ENCODE measurements around the gene CERT1. TPM values are rescaled to one million over a fixed set of nuclear protein-coding genes. Genes with fewer than 3 reads are reported as not detected.
"Not testable (repeated sequence)": the region's sequence is repeated elsewhere in the genome, so short reads cannot be mapped to it uniquely, and the experiment has no call there.

Gene CERT1
- polyA plus RNA-seq, 3 donors: 59.5 to 68.4 (median 60.6) TPM

DNA sequence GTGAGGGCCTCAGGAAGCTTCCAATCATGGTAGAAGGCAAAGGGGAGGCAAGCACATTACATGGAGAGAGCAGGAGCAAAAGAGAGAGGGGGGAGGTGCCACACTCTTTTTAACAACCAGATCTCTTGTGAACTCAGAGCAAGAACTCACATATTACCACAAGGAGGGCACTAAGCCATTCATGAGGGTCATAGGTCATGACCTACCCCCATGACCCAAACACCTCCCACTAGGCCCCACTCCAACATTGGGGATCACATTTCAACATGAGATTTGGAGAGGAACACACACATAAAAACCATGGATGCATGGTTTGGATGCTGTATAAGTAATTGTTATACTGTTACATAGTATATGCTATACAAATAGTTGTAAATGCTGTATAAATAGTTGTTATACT is 17.8 kb upstream of the CERT1 start:
- no peak for DNase-seq (ENCODE audit: extremely low read depth in 1 of 11, low read depth in 9 of 11, low spot score in 4 of 11)

DNA sequence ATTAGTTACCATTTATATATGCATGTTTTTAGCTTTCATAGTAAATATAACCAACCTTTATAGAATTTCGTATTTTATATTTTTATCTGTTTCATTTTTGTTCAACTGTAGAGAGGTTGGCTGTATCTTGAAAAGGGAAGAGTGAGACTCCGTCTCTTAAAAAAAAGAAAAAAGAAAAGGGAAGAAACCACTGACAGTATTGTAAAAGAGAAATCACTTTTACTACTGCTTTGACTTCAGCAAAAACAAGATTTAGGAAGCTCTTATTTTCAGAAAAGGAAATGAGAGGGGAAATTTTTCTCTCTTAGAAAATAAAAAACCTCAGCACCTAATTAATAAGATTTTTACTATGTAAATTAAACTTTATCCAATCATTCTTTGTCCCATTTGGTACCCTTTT is 14.6 kb upstream of the CERT1 start:
- no peak for DNase-seq (ENCODE audit: extremely low read depth in 1 of 11, low read depth in 9 of 11, low spot score in 4 of 11)

DNA sequence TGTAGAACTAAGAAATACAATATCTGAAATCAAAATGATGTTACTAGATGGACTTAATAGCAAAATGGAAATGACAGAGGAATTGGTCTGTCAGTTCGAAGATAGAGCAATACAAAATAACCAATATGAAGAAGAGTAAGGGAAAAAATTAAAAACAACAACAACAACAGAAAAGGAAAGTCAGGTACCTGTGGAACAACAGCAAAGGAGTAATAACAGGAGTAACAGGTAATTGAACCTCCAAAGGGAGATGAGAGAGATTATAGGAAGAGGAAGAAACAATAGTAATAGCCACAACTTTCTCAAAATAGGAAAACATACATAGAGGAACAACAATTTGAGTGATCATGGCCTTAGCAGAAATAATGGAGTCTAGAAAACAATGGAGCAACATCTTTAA is 13.9 kb upstream of the CERT1 start:
- DNase-seq (ENCODE audit: extremely low read depth in 1 of 11, low read depth in 9 of 11, low spot score in 4 of 11): no peak

DNA sequence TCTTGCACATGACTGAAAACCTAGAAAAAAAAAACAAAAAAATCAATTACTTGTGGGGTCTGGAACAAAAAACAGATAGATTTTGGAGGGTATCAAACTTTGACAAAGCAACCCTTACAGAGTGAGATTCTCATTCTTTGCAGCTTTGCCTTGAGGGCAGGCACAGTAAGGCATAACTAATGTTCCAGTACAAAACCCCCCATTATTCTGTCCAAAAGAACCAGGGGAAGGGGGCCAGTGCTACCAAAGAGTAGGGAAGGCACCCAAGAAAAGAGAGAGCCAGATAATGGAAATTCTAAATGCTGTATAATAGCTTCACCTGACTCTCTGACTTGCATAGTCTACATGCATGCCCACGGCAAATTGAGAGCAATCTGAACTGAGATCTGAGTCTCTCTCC is 13.2 kb upstream of the CERT1 start:
- DNase-seq (ENCODE audit: extremely low read depth in 1 of 11, low read depth in 9 of 11, low spot score in 4 of 11): no peak

DNA sequence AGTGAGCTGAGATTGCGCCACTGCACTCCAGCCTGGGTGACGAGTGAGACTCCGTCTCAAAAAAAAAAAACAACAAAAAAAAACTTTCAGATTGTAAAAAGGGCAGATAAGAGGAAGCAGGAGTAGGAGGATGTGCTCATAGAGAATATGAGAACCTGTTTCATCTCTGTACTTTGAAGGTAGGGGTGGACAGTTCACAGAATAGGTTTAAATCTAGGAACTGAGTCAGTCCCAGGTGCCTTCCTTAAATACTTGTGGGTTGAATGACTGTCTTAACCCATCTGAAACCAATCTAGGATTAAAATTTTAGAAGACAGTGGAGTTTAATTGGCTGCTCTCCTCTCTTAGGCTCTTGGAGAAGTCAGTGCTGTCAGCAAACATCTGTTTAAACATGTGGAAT is 12.6 kb upstream of the CERT1 start:
- no peak for DNase-seq (ENCODE audit: extremely low read depth in 1 of 11, low read depth in 9 of 11, low spot score in 4 of 11)

DNA sequence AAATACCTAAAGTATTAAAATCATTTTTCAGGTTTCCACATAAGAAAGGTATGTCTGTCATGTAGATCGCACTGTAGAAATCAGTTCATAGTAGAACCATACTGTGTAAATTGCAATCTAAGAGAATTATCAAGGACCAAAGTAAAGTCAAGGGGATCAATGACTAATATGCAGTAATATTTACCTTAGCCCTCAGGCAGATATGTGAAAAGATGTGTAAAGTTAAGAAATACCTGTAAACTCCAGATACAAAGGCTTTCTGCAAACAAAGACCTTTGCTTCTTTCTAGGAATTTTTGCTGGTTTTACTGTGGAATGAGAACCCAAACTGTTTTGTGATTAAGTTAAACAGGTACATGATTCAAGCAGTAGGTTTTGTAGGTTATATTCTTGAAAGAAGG is 11.8 kb upstream of the CERT1 start:
- DNase-seq (ENCODE audit: extremely low read depth in 1 of 11, low read depth in 9 of 11, low spot score in 4 of 11): no peak

DNA sequence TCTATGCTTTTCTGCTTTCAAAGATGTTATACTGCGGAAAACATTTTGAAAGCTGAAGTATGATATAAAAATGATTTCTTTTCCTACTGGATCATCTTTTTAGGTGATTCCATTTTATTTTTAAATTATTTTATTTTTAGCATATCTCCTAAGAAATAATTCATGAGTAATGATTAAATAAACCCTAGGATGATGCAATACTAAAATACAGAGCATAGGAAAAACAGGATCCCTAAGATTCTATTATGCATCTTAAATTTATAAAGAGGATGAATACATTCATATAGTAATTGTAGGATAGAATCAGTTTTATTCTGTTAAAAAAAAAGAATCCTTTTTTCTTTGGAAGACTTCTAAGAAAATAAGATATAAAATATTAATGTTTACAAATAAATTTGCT is 11.1 kb upstream of the CERT1 start:
- DNase-seq (ENCODE audit: extremely low read depth in 1 of 11, low read depth in 9 of 11, low spot score in 4 of 11): no peak

DNA sequence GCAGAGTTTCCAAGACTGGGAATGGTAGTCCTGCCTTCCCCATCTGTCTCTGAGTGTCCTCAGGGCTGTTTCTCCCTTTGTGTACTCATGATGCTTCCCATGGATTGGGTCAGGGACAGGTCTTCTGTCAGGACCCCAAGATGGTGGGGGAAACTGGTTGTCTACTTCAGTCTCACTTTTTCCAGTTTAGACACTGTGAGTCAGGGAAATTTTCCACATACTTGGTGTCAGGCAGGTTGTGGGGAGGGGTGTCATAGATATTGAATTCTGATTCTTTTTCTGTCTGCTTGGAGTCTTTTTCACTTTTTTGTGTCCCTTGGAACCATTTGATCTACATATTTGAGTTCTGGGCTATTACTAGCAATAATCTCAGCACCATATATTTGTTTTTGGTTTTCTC is 10.6 kb upstream of the CERT1 start:
- DNase-seq (ENCODE audit: extremely low read depth in 1 of 11, low read depth in 9 of 11, low spot score in 4 of 11): no peak

DNA sequence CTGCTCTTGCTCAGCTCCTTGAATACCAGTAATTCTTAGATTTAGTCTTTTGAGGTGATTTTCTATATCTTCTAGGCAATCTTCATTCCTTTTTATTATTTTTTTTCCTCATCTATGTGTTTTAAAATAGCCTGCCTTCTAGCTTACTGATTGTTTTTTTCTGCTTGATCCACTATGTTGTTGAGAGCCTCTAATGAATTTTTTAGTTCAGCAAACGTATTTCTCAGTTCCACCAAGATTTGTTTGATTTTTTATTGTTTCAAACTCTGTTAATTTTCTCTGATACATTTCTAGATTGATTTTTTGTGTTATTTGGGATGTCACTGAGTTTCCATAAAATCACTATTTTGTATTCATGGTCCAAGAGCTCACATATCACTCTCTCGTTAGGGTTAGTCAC is 9.8 kb upstream of the CERT1 start:
- DNase-seq (ENCODE audit: extremely low read depth in 1 of 11, low read depth in 9 of 11, low spot score in 4 of 11): no peak

DNA sequence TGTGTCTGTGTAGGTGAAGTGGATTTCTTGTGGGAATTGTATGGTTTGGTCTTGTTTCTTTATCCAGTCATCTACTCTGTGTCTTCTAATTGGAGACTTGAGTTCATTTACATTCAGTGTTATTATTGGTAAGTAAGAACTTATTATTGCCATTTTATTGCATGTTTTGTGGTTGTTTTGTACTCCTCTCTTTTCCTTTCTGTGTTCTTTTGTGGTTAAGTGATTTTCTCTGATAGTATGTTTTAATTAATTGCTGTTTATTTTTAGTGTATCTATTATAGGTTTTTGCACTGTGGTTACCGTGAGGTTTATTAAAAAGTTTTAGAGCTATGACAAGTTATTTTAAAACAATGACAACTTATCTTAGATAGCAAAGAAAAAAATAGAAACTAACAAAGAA is 8.3 kb upstream of the CERT1 start:
- DNase-seq (ENCODE audit: extremely low read depth in 1 of 11, low read depth in 9 of 11, low spot score in 4 of 11): no peak

DNA sequence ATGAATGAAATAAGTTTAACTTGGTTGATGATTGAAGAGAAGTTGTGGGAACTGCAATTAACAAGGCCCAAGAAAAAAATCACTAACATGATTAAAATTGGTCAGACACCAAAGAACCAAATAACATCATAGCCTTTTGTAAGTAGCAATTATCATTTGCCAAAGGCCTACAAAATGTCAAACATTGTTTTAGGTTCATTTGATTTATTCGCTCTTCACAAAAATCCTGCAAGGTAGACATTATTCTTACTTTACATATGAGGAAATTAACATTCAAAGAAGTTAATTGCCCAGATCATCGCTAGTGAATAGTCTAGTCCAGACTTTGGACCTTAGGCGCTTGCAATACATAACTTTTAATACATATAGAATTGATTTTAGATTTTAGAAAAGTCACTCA is 2.9 kb upstream of the CERT1 start:
- DNase-seq (ENCODE audit: extremely low read depth in 1 of 11, low read depth in 9 of 11, low spot score in 4 of 11): no peak

DNA sequence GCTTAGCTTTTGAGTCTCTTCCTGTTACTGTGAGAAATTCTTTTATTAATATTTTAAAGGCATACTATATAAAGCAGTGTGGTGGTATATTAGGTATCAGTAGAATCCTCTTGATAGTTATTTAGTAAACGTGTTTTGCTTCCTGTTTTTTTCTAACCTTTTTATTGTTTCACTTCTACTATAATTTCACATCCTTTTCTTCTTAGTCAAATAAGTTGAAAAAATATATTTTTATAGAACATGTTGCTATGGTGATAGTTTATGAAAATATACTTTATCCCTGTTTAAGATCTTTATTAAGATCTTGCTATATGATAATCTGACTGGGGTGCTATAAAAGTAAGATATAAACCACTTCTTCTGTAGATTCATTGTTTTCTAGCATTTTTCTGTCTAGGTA is 2.4 kb upstream of the CERT1 start:
- no peak for DNase-seq (ENCODE audit: extremely low read depth in 1 of 11, low read depth in 9 of 11, low spot score in 4 of 11)

DNA sequence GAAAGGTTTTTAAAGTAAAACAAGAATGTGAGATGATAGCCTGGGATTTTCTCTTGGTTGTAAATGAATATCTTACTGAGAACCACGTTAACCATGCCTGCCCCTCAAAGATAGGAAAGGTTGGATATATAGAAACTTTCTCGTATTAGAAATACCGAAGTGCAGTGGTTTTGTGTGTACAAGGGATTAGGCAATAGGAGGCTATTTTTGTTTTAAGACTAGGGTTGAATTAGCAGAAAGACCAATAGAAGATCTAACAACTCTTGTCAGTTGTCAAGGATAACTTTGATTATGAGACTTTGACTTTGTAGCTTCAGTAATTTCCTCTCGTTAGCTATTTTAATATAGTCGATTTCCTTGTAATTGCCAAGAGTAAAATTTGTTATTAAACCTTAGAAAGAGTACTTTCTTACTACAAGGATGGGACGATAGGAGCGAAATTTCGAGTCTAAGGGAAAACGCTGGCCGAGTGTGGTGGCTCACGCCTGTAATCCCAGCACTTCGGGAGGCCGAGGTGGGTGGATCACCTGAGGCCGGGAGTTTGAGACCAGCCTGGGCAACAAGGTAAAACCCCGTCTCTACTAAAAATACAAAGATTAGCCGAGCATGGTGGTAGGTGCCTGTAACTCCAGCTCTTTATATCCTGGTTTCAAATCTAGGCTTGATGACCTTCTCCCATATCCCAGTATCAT is 1.1 kb upstream of the CERT1 start:
- DNase-seq (ENCODE audit: extremely low read depth in 1 of 11, low read depth in 9 of 11, low spot score in 4 of 11): no peak

DNA sequence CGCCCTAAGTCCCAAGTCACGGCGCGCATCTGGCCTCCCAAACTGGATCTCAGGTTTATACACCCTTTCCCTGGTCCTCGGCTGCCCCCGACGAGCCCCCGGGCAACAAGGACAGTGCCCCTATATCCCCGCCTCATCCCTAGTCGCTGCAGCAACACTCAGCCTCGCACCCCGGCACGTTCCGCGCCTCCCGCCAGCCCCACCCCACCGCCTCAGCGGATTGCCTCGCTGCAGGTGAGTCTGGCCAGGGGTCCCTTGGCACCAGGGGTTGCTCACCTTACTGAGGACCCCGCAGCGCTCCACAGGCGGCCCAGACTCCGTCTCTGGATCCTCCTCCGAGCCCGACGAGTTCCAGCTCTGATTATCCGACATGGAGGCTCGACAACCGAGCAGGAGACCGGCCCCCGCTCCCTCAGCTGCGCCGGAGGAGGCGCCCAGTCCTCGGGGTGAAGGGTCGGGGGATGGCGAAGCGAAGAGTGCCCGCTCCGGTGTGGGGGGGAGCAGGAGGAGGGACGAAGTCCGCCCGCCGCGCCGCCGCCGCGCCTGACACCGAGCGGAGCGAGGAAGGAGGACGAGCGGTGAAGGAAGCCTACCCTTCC is 494 bp downstream of the CERT1 start:
- peak in 6 of 11 donors; percentile 13 to 51 (median 38) for DNase-seq (ENCODE audit: extremely low read depth in 1 of 11, low read depth in 9 of 11, low spot score in 4 of 11)

DNA sequence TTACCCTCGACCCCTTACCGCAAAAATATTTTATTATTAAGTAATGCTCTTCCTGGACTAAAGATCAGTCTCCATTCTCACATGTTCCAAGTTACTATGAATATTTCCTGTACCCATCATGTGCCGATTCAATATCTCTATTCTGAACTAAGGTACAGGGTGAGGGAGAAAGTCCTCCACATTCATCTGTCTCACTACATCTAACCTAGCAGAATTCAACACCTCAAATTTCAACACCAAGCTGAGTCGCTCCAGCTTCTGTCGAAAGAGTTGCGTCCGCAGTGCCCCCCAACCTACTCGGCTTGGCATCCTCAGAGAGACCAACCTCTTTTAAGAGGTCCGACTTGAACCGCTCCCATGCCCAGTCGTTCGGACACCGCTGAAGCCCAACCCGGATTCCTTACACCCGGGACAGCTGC is 1.0 kb downstream of the CERT1 start:
- DNase-seq (ENCODE audit: extremely low read depth in 1 of 11, low read depth in 9 of 11, low spot score in 4 of 11): peak in 6 of 11 donors; percentile 21 to 38 (median 28)

DNA sequence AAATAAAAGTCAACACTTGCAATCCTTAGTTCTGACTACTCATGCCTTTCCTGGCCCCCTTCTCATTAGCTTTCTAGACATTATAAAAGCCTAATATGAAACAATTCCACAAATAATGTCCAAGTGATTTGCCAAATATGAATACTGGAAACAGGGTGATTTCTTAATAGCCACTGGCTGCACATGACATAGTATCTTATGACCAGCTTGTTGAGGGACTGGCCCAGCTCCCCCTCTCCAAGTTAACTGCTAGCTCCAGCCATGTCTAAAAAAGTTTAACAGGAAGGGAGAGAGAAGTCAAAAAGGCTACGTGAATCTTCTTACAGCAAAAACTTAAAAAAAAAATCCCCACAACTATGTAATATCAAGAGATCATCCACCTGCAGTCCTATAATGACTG is 1.5 kb downstream of the CERT1 start:
- peak in 4 of 11 donors; percentile 2 to 26 (median 12) for DNase-seq (ENCODE audit: extremely low read depth in 1 of 11, low read depth in 9 of 11, low spot score in 4 of 11)

DNA sequence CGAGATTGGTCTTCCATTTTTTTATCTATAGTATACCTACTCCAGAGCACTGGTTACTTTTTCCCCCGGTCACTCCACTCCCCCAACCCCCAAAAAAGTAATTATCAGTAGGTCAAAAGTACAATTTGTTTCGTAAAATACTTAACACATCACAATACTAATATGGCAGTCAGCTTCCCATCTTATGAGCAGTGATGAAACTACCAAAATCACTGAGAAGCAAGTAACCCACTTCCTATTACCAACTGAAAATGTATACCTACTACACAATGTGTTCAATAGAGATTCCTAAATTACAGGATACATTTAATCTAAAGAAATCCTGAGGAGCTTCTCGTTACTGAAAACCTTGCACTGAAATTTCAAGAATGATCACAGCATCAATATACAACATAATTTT is 1.9 kb downstream of the CERT1 start:
- DNase-seq (ENCODE audit: extremely low read depth in 1 of 11, low read depth in 9 of 11, low spot score in 4 of 11): no peak

DNA sequence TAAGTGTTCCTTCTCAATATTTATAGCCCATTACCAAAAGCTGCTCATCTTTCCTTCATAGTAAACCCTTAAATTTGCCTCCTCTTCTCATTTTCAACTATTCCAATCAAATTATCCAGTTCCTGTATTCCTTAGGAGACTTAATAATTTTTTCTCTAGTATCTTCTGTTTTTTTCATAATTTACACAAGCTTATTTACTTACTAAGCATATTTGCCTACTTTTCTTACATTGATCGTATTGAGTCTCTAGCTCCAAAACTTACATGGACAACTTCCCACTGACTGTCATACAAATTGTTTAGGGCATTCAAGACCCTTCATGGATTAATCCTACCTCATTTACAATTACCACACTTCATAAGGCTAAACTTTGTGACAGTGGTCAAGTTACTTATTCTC is 3.6 kb downstream of the CERT1 start:
- no peak for DNase-seq (ENCODE audit: extremely low read depth in 1 of 11, low read depth in 9 of 11, low spot score in 4 of 11)

DNA sequence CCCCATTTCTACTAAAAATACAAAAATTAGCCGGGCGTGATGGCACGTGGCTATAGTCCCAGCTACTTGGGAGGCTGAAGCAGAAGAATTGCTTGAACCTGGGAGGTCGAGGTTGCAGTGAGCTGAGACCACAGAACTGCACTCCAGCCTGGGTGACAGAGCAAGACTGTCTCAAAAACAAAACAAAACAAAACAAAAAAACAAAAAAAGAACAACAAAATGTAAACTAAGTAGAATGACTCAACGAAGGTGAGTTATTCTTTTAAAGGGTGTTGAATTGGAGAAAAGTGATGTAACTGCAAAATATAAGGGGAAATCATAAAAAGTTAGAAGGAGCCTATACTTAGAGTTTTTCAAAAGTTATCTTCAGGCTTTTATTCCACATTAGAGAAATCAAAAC is 6.3 kb downstream of the CERT1 start:
- DNase-seq (ENCODE audit: extremely low read depth in 1 of 11, low read depth in 9 of 11, low spot score in 4 of 11): not testable (repeated sequence)

DNA sequence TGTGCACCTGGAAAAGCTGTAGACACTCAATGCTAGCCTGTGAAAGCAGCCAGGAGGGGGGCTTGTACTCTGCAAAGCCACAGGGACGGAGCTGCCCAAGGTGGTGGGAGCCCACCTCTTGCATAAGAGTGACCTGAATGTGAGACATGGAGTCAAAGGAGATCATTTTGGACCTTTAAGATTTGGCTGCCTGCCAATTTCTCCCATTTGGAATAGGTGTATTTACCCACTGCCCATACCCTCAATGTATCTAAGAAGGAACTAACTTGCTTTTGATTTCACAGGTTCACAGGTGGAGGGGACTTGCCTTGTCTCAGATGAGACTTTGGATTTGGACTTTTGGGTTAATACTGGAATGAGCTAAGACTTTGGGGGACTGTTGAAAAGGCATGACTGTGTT is 12.6 kb downstream of the CERT1 start:
- not testable (repeated sequence) for DNase-seq (ENCODE audit: extremely low read depth in 1 of 11, low read depth in 9 of 11, low spot score in 4 of 11)

DNA sequence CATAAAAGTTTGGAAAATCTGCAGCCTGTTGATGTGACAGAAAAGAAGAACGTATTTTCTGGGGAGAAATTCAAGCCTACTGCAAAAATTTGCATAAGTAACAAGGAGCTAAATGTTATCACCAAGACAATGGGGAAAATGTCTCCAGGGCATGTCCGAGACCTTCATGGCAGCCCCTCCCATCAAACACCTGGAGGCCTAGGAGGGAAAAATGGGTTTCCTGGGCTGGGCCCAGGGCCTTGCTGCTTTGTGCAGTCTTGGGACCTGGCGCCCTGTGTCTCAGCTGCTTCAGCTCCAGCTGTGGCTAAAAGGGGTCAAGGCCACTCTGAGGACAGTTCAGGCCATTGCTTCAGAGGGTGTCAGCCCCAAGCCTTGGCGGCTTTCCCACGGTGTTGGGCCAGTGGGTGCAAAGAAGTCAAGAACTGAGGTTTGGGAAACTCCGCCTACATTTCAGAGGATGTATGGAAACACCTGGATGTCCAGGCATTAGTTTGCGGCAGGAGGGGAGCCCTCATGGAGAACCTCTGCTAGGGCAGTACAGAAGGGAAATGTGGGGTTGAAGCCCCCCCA is 13.1 kb downstream of the CERT1 start:
- DNase-seq (ENCODE audit: extremely low read depth in 1 of 11, low read depth in 9 of 11, low spot score in 4 of 11): no peak
